Amniotic epithelial cell (primary cell): ENCODE results near the gene CATSPERD.
"Not testable (repeated sequence)": the region's sequence is repeated elsewhere in the genome, so short reads cannot be mapped to it uniquely, and the experiment has no call there.

Experiments
- DNase-seq: peaks from one replicate; pipeline ENCODE4 v3.0.0-alpha.2; 2010; ENCODE audit warnings: low read depth

The CATSPERD gene

GRCh38 chr19:5686647-5687359, 33.6 kb upstream of the CATSPERD start:
- peak; percentile 81 for DNase-seq

- no peak for DNase-seq
Measured at GRCh38 chr19:5687360-5688198, 32.9 kb upstream of the CATSPERD start.

- not testable (repeated sequence) for DNase-seq
Measured at GRCh38 chr19:5688262-5688881, 32.1 kb upstream of the CATSPERD start.

- peak; percentile 91 for DNase-seq
Measured at GRCh38 chr19:5690125-5690954, 30.1 kb upstream of the CATSPERD start, which contains the start of gene RPL36. RPL36 (plus strand) TSS chr19:5690295; CDS start chr19:5690508, 213 bp downstream.

GRCh38 chr19:5690955-5691821, 29.2 kb upstream of the CATSPERD start:
- DNase-seq = peak; percentile 48

GRCh38 chr19:5691822-5692722, 28.4 kb upstream of the CATSPERD start:
- DNase-seq = peak; percentile 51

GRCh38 chr19:5692723-5693194, 27.7 kb upstream of the CATSPERD start:
- DNase-seq = no peak

GRCh38 chr19:5693195-5694166, 27.0 kb upstream of the CATSPERD start:
- no peak for DNase-seq

- DNase-seq = no peak
Measured at GRCh38 chr19:5694167-5694955, 26.1 kb upstream of the CATSPERD start.

- no peak for DNase-seq
Measured at GRCh38 chr19:5694956-5695648, 25.3 kb upstream of the CATSPERD start.

GRCh38 chr19:5695649-5696195, 24.7 kb upstream of the CATSPERD start:
- no peak for DNase-seq

- no peak for DNase-seq
Measured at GRCh38 chr19:5696196-5697021, 24.0 kb upstream of the CATSPERD start.

- DNase-seq = no peak
Measured at GRCh38 chr19:5697022-5697889, 23.2 kb upstream of the CATSPERD start.

GRCh38 chr19:5697890-5698634, 22.4 kb upstream of the CATSPERD start:
- DNase-seq = no peak
